HCT116 (cell line): Measurements from ENCODE around the gene KLK15. TPM values are rescaled to one million over a fixed set of nuclear protein-coding genes. Genes with fewer than 3 reads are reported as not detected.

Source experiments
- ATAC-seq: fragments of 200-7000 bp; cut with Tn5 transposase; 2 replicates; pipeline ENCODE4 v1.9.1; 2020; ENCODE audit warnings: mild to moderate bottlenecking, moderate library complexity
- BruUV-seq: library from RNA; stranded (reverse); fragments of 400-500 nt; replicated peaks from 2 replicates; lab custom pipeline; 2021; lab: Mats Ljungman, UMichigan
- CTCF ChIA-PET: fragments of 300-600 bp; sonication (Branson Sonifier 250); formaldehyde crosslinking; loops from one replicate; lab custom pipeline; 2021; ENCODE audit warnings: antibody characterized with exemption; lab: Charles Lee
- POLR2A ChIA-PET: fragments of 300-600, 350-600 bp; sonication (Branson Sonifier 250); formaldehyde crosslinking; loops from one replicate; lab custom pipeline; 2021; ENCODE audit warnings: antibody characterized with exemption; lab: Charles Lee
- RAD21 ChIA-PET, 2 experiments: fragments of 300-600 bp; sonication (Branson Sonifier 250); formaldehyde crosslinking; loops; one replicate each; lab custom pipeline; 2023; ENCODE audit warnings: low total read pairs in 2 of 2; ENCODE audit not compliant: uncharacterized antibody in 2 of 2, unreplicated experiment in 2 of 2, low non-redundant PET in 1 of 2; lab: Charles Lee
- DNase-seq: peaks from one replicate; pipeline ENCODE4 v3.0.0-alpha.2; 2010; ENCODE audit warnings: low read depth, low spot score
- H2AFZ ChIP-seq: fragments of 200-600 bp; shearing (Covaris generic), sonication (generic); 2 replicates; pipeline ENCODE4 v1.6.1; 2017; ENCODE audit warnings: low read depth, mixed run types, mixed read lengths, antibody characterized with exemption, low read length; ENCODE audit not compliant: poor library complexity, severe bottlenecking
- H3K27ac ChIP-seq: 2 replicates; pipeline ENCODE4 v1.5.1; 2012; ENCODE audit warnings: low read depth, low read length
- H3K27me3 ChIP-seq: fragments of 200-600 bp; sonication (generic); 2 replicates; pipeline ENCODE4 v1.6.1; 2016; ENCODE audit warnings: mixed run types, low read length, mixed read lengths; ENCODE audit not compliant: insufficient read depth
- H3K36me3 ChIP-seq, 2 experiments: fragments of 200-500 bp in 1 of 2; fragments of 200-600 bp in 1 of 2; sonication (Bioruptor generic) in 1 of 2; sonication (generic) in 1 of 2; 2 replicates each; pipeline versions ENCODE4 v1.5.1 to v1.6.1; 2014 to 2016; ENCODE audit warnings: low read length in 2 of 2, inconsistent platforms in 1 of 2, mixed read lengths in 1 of 2, mixed run types in 1 of 2; ENCODE audit not compliant: insufficient read depth in 2 of 2, control insufficient read depth in 1 of 2
- H3K4me1 ChIP-seq, 2 experiments: fragments of 200-600 bp in 1 of 2; sonication (generic) in 1 of 2; 2 replicates each; pipeline versions ENCODE4 v1.5.1 to v1.6.1; 2012 to 2017; ENCODE audit warnings: low read length in 2 of 2, inconsistent platforms in 1 of 2, mild to moderate bottlenecking in 1 of 2, mixed read lengths in 1 of 2, mixed run types in 1 of 2, moderate library complexity in 1 of 2; ENCODE audit not compliant: insufficient read depth in 2 of 2, control insufficient read depth in 1 of 2
- H3K4me2 ChIP-seq: fragments of 200-600 bp; sonication (generic); 2 replicates; pipeline ENCODE4 v1.6.1; 2017; ENCODE audit warnings: mixed run types, low read length, mixed read lengths
- H3K4me3 ChIP-seq, 2 experiments: fragments of 200-600 bp in 1 of 2; sonication (generic) in 1 of 2; replicated peaks in 1 of 2; 2 replicates each; pipeline ENCODE4 v1.5.1; 2011 to 2016; ENCODE audit warnings: low read length in 2 of 2, control low read depth in 1 of 2, low read depth in 1 of 2, mild to moderate bottlenecking in 1 of 2, mixed read lengths in 1 of 2, mixed run types in 1 of 2
- H3K79me2 ChIP-seq: fragments of 200-600 bp; sonication (generic); 2 replicates; pipeline ENCODE4 v1.6.1; 2017; ENCODE audit warnings: mild to moderate bottlenecking, mixed run types, low read length, moderate library complexity, mixed read lengths; ENCODE audit not compliant: insufficient read depth
- H3K9ac ChIP-seq: fragments of 200-600 bp; sonication (generic); 2 replicates; pipeline ENCODE4 v1.6.1; 2016; ENCODE audit warnings: low read length, mixed read lengths
- H3K9me2 ChIP-seq: fragments of 200-600 bp; sonication (generic), shearing (Covaris generic); 2 replicates; pipeline ENCODE4 v1.6.1; 2017; ENCODE audit warnings: mixed run types, mild to moderate bottlenecking, moderate library complexity; ENCODE audit not compliant: insufficient read depth
- H3K9me3 ChIP-seq, 2 experiments: fragments of 200-500 bp in 1 of 2; fragments of 200-600 bp in 1 of 2; sonication (Bioruptor generic) in 1 of 2; sonication (generic) in 1 of 2; 2 replicates each; pipeline ENCODE4 v1.6.1; 2014 to 2017; ENCODE audit warnings: low read length in 2 of 2, mixed read lengths in 2 of 2, inconsistent platforms in 1 of 2, low read depth in 1 of 2, mild to moderate bottlenecking in 1 of 2, mixed run types in 1 of 2, moderate library complexity in 1 of 2; ENCODE audit not compliant: control insufficient read depth in 1 of 2, insufficient read depth in 1 of 2
- H4K20me1 ChIP-seq: fragments of 200-600 bp; sonication (generic), shearing (Covaris generic); 2 replicates; pipeline ENCODE4 v1.6.1; 2017; ENCODE audit warnings: mixed run types, mild to moderate bottlenecking, moderate library complexity; ENCODE audit not compliant: insufficient read depth
- CEBPB ChIP-seq: IDR thresholded peaks from 2 replicates; pipeline ENCODE4 v1.6.1; 2012; ENCODE audit warnings: low read depth
- ELF1 ChIP-seq: IDR thresholded peaks from 2 replicates; pipeline ENCODE4 v1.6.1; 2012; ENCODE audit warnings: low read depth, borderline replicate concordance
- JUND ChIP-seq: IDR thresholded peaks from 2 replicates; pipeline ENCODE4 v1.6.1; 2012
- POLR2A ChIP-seq: IDR thresholded peaks from 2 replicates; pipeline ENCODE4 v1.7.0; 2011; ENCODE audit warnings: borderline replicate concordance; ENCODE audit not compliant: insufficient read depth, insufficient read length; ENCODE audit errors: extremely low read depth
- RAD21 ChIP-seq: IDR thresholded peaks from 2 replicates; pipeline ENCODE4 v1.6.1; 2012; ENCODE audit warnings: low read depth, mild to moderate bottlenecking
- SP1 ChIP-seq: IDR thresholded peaks from 2 replicates; pipeline ENCODE4 v1.6.1; 2012; ENCODE audit warnings: low read depth
- SRF ChIP-seq: IDR thresholded peaks from 2 replicates; pipeline ENCODE4 v1.6.1; 2012; ENCODE audit warnings: low read depth
- YY1 ChIP-seq: IDR thresholded peaks from 2 replicates; pipeline ENCODE4 v1.6.1; 2011; ENCODE audit warnings: low read length, low read depth, moderate library complexity, mild to moderate bottlenecking; ENCODE audit not compliant: insufficient replicate concordance; ENCODE audit errors: extremely low read depth
- ZBTB33 ChIP-seq: IDR thresholded peaks from 2 replicates; pipeline ENCODE4 v1.6.1; 2011; ENCODE audit warnings: mild to moderate bottlenecking, low read length, moderate library complexity; ENCODE audit not compliant: insufficient replicate concordance; ENCODE audit errors: extremely low read depth
- ZFX ChIP-seq: fragments of 450-650 bp; IDR thresholded peaks from 2 replicates; pipeline ENCODE4 v1.6.1; 2017
- intact Hi-C: fragments of 100-400 bp; cut with micrococcal nuclease; formaldehyde crosslinking; loops from 2 replicates; pipeline ENCODE4 v1.10.0; 2022
- total RNA-seq: library from RNA; stranded (reverse); gene quantifications from one replicate; pipeline ENCODE4 v1.2.1, GENCODE V29; 2021; ENCODE audit not compliant: unreplicated experiment
- TF ChIP-seq, protein P1 (sequence below): IDR thresholded peaks from 2 replicates; pipeline ENCODE4 v1.6.1; 2012; ENCODE audit warnings: low read depth
- TF ChIP-seq, protein P2 (sequence below): IDR thresholded peaks from 2 replicates; pipeline ENCODE4 v1.6.1; 2012
- TF ChIP-seq, protein P3 (sequence below), 3 experiments: fragments of 200-600 bp in 1 of 3; sonication (generic) in 1 of 3; IDR thresholded peaks in 2 of 3; conservative IDR thresholded peaks in 1 of 3; 2 replicates each; pipeline ENCODE4 v1.5.1; 2012 to 2017; ENCODE audit warnings: low read depth in 2 of 3, low read length in 2 of 3, antibody characterized with exemption in 1 of 3, borderline replicate concordance in 1 of 3, control low read depth in 1 of 3, mild to moderate bottlenecking in 1 of 3, mixed read lengths in 1 of 3, mixed run types in 1 of 3, moderate library complexity in 1 of 3; ENCODE audit not compliant: insufficient read depth in 1 of 3
- TF ChIP-seq, protein P4 (sequence below): IDR thresholded peaks from 2 replicates; pipeline ENCODE4 v1.6.1; 2012

The KLK15 gene
- total RNA-seq, 1 experiment from 2014 or later = not detected

DNA sequence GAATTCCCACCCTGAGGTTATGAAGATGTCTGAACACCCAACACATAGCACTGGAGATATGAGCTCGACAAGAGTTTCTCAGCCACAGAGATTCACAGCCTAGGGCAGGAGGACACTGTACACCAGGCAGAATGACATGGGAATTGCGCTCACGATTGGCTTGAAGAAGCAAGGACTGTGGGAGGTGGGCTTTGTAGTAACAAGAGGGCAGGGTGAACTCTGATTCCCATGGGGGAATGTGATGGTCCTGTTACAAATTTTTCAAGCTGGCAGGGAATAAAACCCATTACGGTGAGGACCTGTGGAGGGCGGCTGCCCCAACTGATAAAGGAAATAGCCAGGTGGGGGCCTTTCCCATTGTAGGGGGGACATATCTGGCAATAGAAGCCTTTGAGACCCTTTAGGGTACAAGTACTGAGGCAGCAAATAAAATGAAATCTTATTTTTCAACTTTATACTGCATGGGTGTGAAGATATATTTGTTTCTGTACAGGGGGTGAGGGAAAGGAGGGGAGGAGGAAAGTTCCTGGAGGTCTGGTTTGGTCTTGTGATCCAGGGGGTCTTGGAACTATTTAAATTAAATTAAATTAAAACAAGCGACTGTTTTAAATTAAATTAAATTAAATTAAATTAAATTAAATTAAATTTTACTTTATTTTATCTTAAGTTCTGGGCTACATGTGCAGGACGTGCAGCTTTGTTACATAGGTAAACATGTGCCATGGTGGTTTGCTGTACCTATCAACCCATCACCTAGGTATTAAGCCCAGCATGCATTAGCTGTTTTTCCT is 28.3 kb upstream of the KLK15 start:
- no TSS peak for BruUV-seq
- Histone ChIP-seq H3K4me3 (no peak overlapping the region), H4K20me1 (no peaks in the 10 kb centered on the region), H3K36me3 (no peaks in the 10 kb centered on the region), H3K27me3 (peaks cover 17% of the 10 kb centered on the region; the same call in 1 of the 2 replicates), H3K4me2 (no peak overlapping the region), H3K9me3 (peaks cover 0 to 11% of the 10 kb centered on the region in 2 experiments; a peak in 1 of 4 replicates), H2AFZ (no peak overlapping the region), H3K9me2 (no peaks in the 10 kb centered on the region), H3K4me1 (no peaks in the 10 kb centered on the region), H3K27ac (no peak overlapping the region), H3K79me2 (no peaks in the 10 kb centered on the region), H3K9ac (no peak overlapping the region)
- no peak for ATAC-seq
- POLR2A ChIA-PET = no interaction called here
- CTCF ChIA-PET = no interaction called here
- DNase-seq = no peak
- TF ChIP-seq POLR2A (no peak), ZBTB33 (no peak), SRF (no peak), ELF1 (no peak), YY1 (no peak), CEBPB (no peak), JUND (no peak), SP1 (no peak), RAD21 (no peak), ZFX (no peak)
- TF ChIP-seq, protein P1, sequence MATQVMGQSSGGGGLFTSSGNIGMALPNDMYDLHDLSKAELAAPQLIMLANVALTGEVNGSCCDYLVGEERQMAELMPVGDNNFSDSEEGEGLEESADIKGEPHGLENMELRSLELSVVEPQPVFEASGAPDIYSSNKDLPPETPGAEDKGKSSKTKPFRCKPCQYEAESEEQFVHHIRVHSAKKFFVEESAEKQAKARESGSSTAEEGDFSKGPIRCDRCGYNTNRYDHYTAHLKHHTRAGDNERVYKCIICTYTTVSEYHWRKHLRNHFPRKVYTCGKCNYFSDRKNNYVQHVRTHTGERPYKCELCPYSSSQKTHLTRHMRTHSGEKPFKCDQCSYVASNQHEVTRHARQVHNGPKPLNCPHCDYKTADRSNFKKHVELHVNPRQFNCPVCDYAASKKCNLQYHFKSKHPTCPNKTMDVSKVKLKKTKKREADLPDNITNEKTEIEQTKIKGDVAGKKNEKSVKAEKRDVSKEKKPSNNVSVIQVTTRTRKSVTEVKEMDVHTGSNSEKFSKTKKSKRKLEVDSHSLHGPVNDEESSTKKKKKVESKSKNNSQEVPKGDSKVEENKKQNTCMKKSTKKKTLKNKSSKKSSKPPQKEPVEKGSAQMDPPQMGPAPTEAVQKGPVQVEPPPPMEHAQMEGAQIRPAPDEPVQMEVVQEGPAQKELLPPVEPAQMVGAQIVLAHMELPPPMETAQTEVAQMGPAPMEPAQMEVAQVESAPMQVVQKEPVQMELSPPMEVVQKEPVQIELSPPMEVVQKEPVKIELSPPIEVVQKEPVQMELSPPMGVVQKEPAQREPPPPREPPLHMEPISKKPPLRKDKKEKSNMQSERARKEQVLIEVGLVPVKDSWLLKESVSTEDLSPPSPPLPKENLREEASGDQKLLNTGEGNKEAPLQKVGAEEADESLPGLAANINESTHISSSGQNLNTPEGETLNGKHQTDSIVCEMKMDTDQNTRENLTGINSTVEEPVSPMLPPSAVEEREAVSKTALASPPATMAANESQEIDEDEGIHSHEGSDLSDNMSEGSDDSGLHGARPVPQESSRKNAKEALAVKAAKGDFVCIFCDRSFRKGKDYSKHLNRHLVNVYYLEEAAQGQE = no peak
- TF ChIP-seq, protein P2, sequence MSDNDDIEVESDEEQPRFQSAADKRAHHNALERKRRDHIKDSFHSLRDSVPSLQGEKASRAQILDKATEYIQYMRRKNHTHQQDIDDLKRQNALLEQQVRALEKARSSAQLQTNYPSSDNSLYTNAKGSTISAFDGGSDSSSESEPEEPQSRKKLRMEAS = no peak
- TF ChIP-seq, protein P3, sequence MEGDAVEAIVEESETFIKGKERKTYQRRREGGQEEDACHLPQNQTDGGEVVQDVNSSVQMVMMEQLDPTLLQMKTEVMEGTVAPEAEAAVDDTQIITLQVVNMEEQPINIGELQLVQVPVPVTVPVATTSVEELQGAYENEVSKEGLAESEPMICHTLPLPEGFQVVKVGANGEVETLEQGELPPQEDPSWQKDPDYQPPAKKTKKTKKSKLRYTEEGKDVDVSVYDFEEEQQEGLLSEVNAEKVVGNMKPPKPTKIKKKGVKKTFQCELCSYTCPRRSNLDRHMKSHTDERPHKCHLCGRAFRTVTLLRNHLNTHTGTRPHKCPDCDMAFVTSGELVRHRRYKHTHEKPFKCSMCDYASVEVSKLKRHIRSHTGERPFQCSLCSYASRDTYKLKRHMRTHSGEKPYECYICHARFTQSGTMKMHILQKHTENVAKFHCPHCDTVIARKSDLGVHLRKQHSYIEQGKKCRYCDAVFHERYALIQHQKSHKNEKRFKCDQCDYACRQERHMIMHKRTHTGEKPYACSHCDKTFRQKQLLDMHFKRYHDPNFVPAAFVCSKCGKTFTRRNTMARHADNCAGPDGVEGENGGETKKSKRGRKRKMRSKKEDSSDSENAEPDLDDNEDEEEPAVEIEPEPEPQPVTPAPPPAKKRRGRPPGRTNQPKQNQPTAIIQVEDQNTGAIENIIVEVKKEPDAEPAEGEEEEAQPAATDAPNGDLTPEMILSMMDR (IDR thresholded peaks at IDR 0.05 in 2 of 3, conservative IDR thresholded peaks at IDR 0.05 in 1 of 3; ENCODE audit: borderline replicate concordance in 1 of 3, insufficient read depth in 1 of 3, low read depth in 2 of 3, low read length in 2 of 3) = no peak
- TF ChIP-seq, protein P4, sequence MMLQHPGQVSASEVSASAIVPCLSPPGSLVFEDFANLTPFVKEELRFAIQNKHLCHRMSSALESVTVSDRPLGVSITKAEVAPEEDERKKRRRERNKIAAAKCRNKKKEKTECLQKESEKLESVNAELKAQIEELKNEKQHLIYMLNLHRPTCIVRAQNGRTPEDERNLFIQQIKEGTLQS = no peak
- RAD21 ChIA-PET = no interaction called here
- intact Hi-C loops = no loop called here
